HepG2 (cell line): Measurements from ENCODE around the gene TVP23C. TPM values are rescaled to one million over a fixed set of nuclear protein-coding genes. Genes with fewer than 3 reads are reported as not detected.

ENCODE experiments used
- ATAC-seq: fragments of 200-7000 bp; cut with Tn5 transposase; 3 replicates; pipeline ENCODE4 v1.9.1; 2020; ENCODE audit warnings: mild to moderate bottlenecking, moderate library complexity
- BruUV-seq: library from RNA; stranded (reverse); fragments of 400-500 nt; replicated peaks from 2 replicates; lab custom pipeline; 2021; lab: Mats Ljungman, UMichigan
- CTCF ChIA-PET: fragments of 300-600 bp; formaldehyde crosslinking; extraction: SDS; loops from one replicate; lab custom pipeline; 2021; ENCODE audit warnings: low total read pairs, inconsistent platforms, low intra/inter-chr PET ratio; lab: Yijun Ruan, JAX
- POLR2A ChIA-PET: fragments of 350-600 bp; sonication (Branson Sonifier 250); formaldehyde crosslinking; loops from one replicate; lab custom pipeline; 2020; ENCODE audit warnings: antibody characterized with exemption, inconsistent platforms; lab: Yijun Ruan, JAX
- DNase-seq: peaks from one replicate; pipeline ENCODE4 v3.0.0-alpha.2; 2015; ENCODE audit warnings: low spot score
- FAIRE-seq: peaks from 3 replicates; lab custom pipeline; 2011; peaks lifted over from hg19 to GRCh38; lab: Jason Lieb, UNC
- H2AFZ ChIP-seq: one replicate; pipeline ENCODE4 v1.6.1; 2011; ENCODE audit warnings: low read length, inconsistent platforms
- H3K27ac ChIP-seq: fragments of 300-600 bp; 3 replicates; pipeline ENCODE4 v1.8.0; 2011; ENCODE audit warnings: mixed run types, mild to moderate bottlenecking, mixed read lengths, low read length, inconsistent platforms; ENCODE audit not compliant: insufficient read depth; ENCODE audit errors: extremely low read length
- H3K27me3 ChIP-seq, 2 experiments: fragments of 200-600 bp in 1 of 2; 2 replicates in 1 of 2; 3 replicates in 1 of 2; pipeline versions ENCODE4 v1.6.0 to v1.8.0; 2011; ENCODE audit warnings: low read length in 2 of 2, mild to moderate bottlenecking in 2 of 2, moderate library complexity in 2 of 2, inconsistent platforms in 1 of 2; ENCODE audit not compliant: insufficient read depth in 2 of 2, control insufficient read depth in 1 of 2
- H3K36me3 ChIP-seq, 2 experiments: fragments of 200-600 bp in 1 of 2; replicated peaks in 1 of 2; 2 replicates in 1 of 2; 3 replicates in 1 of 2; pipeline versions ENCODE4 v1.5.1 to v1.8.0; 2011; ENCODE audit warnings: low read length in 2 of 2, inconsistent platforms in 1 of 2; ENCODE audit not compliant: insufficient read depth in 2 of 2, control insufficient read depth in 1 of 2
- H3K4me1 ChIP-seq: 2 replicates; pipeline ENCODE4 v1.5.1; 2012; ENCODE audit warnings: low read length, inconsistent platforms; ENCODE audit not compliant: insufficient read depth
- H3K4me2 ChIP-seq: 2 replicates; pipeline ENCODE4 v1.6.0; 2011; ENCODE audit warnings: low read depth, low read length, inconsistent platforms
- H3K4me3 ChIP-seq, 3 experiments: fragments of 200-600 bp in 1 of 3; sonication (generic), shearing (Covaris generic) in 1 of 3; replicated peaks in 1 of 3; 2 replicates each; pipeline ENCODE4 v1.5.1; 2011 to 2016; ENCODE audit warnings: low read length in 3 of 3, inconsistent platforms in 2 of 3, low read depth in 2 of 3, mild to moderate bottlenecking in 2 of 3, control low read depth in 1 of 3, mixed read lengths in 1 of 3; ENCODE audit not compliant: insufficient read depth in 1 of 3
- H3K79me2 ChIP-seq: one replicate; pipeline ENCODE4 v1.6.1; 2011; ENCODE audit warnings: low read length, inconsistent platforms; ENCODE audit not compliant: insufficient read depth
- H3K9ac ChIP-seq: 2 replicates; pipeline ENCODE4 v1.6.0; 2011; ENCODE audit warnings: mild to moderate bottlenecking, low read depth, low read length, inconsistent platforms; ENCODE audit not compliant: insufficient read depth
- H3K9me3 ChIP-seq: 2 replicates; pipeline ENCODE4 v1.5.1; 2012; ENCODE audit warnings: mild to moderate bottlenecking, low read length
- H4K20me1 ChIP-seq: 2 replicates; pipeline ENCODE4 v1.6.0; 2011; ENCODE audit warnings: inconsistent platforms, mild to moderate bottlenecking, low read length, moderate library complexity; ENCODE audit not compliant: insufficient read depth
- AGO2 ChIP-seq: fragments of 200-400 bp; formaldehyde crosslinking; optimal IDR thresholded peaks from 2 replicates; pipeline ENCODE3; 2017; ENCODE audit warnings: mild to moderate bottlenecking, low read depth, low read length, moderate library complexity
- CTCF ChIP-seq: sonication (generic); formaldehyde crosslinking; IDR thresholded peaks from 2 replicates; pipeline ENCODE4 v1.5.0; 2020; ENCODE audit warnings: mild to moderate bottlenecking, missing genetic modification reagents, moderate library complexity
- SMC3 ChIP-seq: IDR thresholded peaks from 2 replicates; pipeline ENCODE4 v1.6.1; 2011; ENCODE audit warnings: low read length, improper control_type of control experiment
- SNAPC4 ChIP-seq: sonication (generic); formaldehyde crosslinking; IDR thresholded peaks from 2 replicates; pipeline ENCODE4 v1.4.0; 2020; ENCODE audit warnings: mild to moderate bottlenecking, missing genetic modification reagents
- STAG1 ChIP-seq: sonication (generic); formaldehyde crosslinking; IDR thresholded peaks from 2 replicates; pipeline ENCODE4 v1.4.0; 2020; ENCODE audit warnings: missing genetic modification reagents
- SUZ12 ChIP-seq: fragments of 150-350 bp; IDR thresholded peaks from 2 replicates; pipeline ENCODE4 v1.6.1; 2014; ENCODE audit warnings: low read depth, low read length
- XRCC5 ChIP-seq: fragments of 200-400 bp; formaldehyde crosslinking; optimal IDR thresholded peaks from 2 replicates; pipeline ENCODE3; 2017; ENCODE audit warnings: mild to moderate bottlenecking, low read length
- ZBTB38 ChIP-seq: sonication (generic); formaldehyde crosslinking; IDR thresholded peaks from 2 replicates; pipeline ENCODE4 v1.5.1; 2020; ENCODE audit warnings: mild to moderate bottlenecking, missing genetic modification reagents
- ZNF333 ChIP-seq: sonication (generic); formaldehyde crosslinking; IDR thresholded peaks from 2 replicates; pipeline ENCODE4 v1.4.0; 2020; ENCODE audit warnings: mild to moderate bottlenecking, missing genetic modification reagents, borderline replicate concordance
- ZNF687 ChIP-seq: sonication (generic); formaldehyde crosslinking; IDR thresholded peaks from 2 replicates; pipeline ENCODE4 v1.5.1; 2020; ENCODE audit warnings: mild to moderate bottlenecking, missing genetic modification reagents, moderate library complexity
- WGBS: methylation state at CpG from one replicate; pipeline ENCODE4 v1.1.6; 2017; ENCODE audit warnings: low lambda C conversion rate; 5-methylcytosine and 5-hydroxymethylcytosine counted together
- in situ Hi-C: cut with HindIII; loops from 2 replicates; pipeline ENCODE4 v1.10.0; 2017; ENCODE audit warnings: low pct_unique_long_range_greater_than_20kb; ENCODE audit not compliant: extremely low pct_ligation_motif_present
- intact Hi-C: fragments of 100-400 bp; cut with micrococcal nuclease; formaldehyde crosslinking; loops from one replicate; pipeline ENCODE4 v1.10.0; 2022; ENCODE audit not compliant: unreplicated experiment
- polyA plus RNA-seq, 8 experiments: library from polyadenylated mRNA; depleted of rRNA in 3 of 8; stranded (reverse) in 7 of 8; unstranded in 1 of 8; fragments of >200 nt; fragmentation: Illumina TruSeq in 4 of 8; extraction: Trizol in 4 of 8; gene quantifications; 2 replicates each; pipeline versions ENCODE4 v1.2.1 to v1.2.3, GENCODE V29; 2011 to 2016; ENCODE audit warnings: low read depth in 4 of 8, missing spikeins in 1 of 8, mixed read lengths in 1 of 8; ENCODE audit not compliant: insufficient read depth in 1 of 8
- total RNA-seq, 5 experiments: library from RNA; depleted of rRNA; stranded (reverse); fragments of >200 nt; fragmentation: Illumina TruSeq; extraction: Trizol; gene quantifications; 2 replicates each; pipeline ENCODE4 v1.2.3, GENCODE V29; 2016; ENCODE audit warnings: low read depth in 1 of 5

The TVP23C gene
- total and polyA plus RNA-seq, 2 of the 13 experiments (the other 11 are each of a cell fraction or from before 2014, with no cell fraction given) = 10.4 to 28.2 TPM

GRCh38 chr17:15502369-15503112 is 60.7 kb downstream of the TVP23C start:
- Histone ChIP-seq H3K4me2 (no peak overlapping the region), H2AFZ (no peak overlapping the region), H4K20me1 (no peaks in the 10 kb centered on the region), H3K9me3 (no peaks in the 10 kb centered on the region), H3K36me3 (peaks cover 16 to 41% of the 10 kb centered on the region in 2 experiments), H3K27me3 (no peaks in the 10 kb centered on the region), H3K4me3 (no peak overlapping the region), H3K79me2 (no peaks in the 10 kb centered on the region), H3K4me1 (no peaks in the 10 kb centered on the region), H3K27ac (no peak overlapping the region), H3K9ac (no peak overlapping the region)
- ChIA-PET CTCF (interaction anchor here (1.5 to 4.0 kb wide), 2 partner anchors 242 to 245 kb away, joined by 9 to 28 read pairs; no protein-coding TSS in a partner anchor), POLR2A (interaction anchor here (0.7 kb wide), 1 partner anchor 241 kb away, joined by 4 read pairs; no protein-coding TSS in a partner anchor)
- peak; percentile 28 for DNase-seq
- no TSS peak for BruUV-seq
- FAIRE-seq = no peak
- ATAC-seq = peak; percentile 80
- 82% methylated on average over 32 of the region's 32 CpGs for WGBS
- intact Hi-C loops = loop anchor here (1.0 kb wide), 1 partner anchor 242 kb away; no protein-coding TSS in a partner anchor
- in situ Hi-C loops = loop anchor here (5.0 kb wide), 1 partner anchor 240 kb away; no protein-coding TSS in a partner anchor
- TF ChIP-seq ZNF333 (CRISPR knock-in tag) = no peak
- peak; percentile 75 for TF ChIP-seq STAG1 (CRISPR knock-in tag)
- peak; percentile 33; the same call in 1 of the 2 replicates for TF ChIP-seq SMC3
- peak; percentile 77 for TF ChIP-seq CTCF (CRISPR knock-in tag)
- no peak for TF ChIP-seq SNAPC4 (CRISPR knock-in tag)
- peak; percentile 35 for TF ChIP-seq AGO2
- peak; percentile 24 for TF ChIP-seq XRCC5
- no peak for TF ChIP-seq SUZ12
- TF ChIP-seq ZNF687 = peak; percentile 19; the same call in 1 of the 2 replicates
- TF ChIP-seq ZBTB38 = 0 out of 2 replicates have a peak, but pooled peaks have one; percentile 34
